Stimulated activated CD8-positive, alpha-beta memory T cell treated with anti-CD3 and anti-CD28 coated beads, Interleukin-7, amount 100 ng/mL, for 4 hours (primary cell): ENCODE data around the gene PLEKHN1.

Experiments
- DNase-seq, 2 donors: peaks; one replicate each; pipeline ENCODE4 v3.0.0-alpha.2; 2020; ENCODE audit warnings: low read depth in 2 of 2

The PLEKHN1 gene

GRCh38 chr1:929712-930632 is 36.3 kb upstream of the PLEKHN1 start:
- no peak for DNase-seq

DNA sequence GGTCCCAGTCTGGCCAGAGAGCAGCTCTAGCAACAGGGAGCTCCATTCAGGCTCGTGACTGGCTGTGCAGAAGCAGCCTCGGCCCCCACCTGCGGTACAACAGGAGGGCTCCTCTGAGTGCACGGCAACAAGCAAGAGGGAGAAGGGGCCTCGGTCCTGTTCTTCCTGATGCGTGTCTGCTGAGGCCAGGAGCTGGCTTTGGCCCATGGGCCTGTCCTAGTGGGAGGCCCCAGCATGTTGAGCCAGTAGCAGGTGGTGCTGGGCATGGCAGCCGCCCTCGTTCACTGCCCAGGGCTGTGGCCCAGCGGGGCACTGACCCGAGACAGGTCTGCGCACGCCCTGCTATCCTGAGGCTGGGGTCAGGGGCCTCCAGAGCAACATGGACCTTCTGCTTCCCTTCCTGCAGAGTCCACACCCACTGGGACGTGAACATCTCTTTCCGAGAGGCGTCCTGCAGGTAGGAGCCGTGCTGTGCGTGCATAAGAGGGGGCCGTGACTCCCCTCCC is 35.6 kb upstream of the PLEKHN1 start:
- no peak for DNase-seq

DNA sequence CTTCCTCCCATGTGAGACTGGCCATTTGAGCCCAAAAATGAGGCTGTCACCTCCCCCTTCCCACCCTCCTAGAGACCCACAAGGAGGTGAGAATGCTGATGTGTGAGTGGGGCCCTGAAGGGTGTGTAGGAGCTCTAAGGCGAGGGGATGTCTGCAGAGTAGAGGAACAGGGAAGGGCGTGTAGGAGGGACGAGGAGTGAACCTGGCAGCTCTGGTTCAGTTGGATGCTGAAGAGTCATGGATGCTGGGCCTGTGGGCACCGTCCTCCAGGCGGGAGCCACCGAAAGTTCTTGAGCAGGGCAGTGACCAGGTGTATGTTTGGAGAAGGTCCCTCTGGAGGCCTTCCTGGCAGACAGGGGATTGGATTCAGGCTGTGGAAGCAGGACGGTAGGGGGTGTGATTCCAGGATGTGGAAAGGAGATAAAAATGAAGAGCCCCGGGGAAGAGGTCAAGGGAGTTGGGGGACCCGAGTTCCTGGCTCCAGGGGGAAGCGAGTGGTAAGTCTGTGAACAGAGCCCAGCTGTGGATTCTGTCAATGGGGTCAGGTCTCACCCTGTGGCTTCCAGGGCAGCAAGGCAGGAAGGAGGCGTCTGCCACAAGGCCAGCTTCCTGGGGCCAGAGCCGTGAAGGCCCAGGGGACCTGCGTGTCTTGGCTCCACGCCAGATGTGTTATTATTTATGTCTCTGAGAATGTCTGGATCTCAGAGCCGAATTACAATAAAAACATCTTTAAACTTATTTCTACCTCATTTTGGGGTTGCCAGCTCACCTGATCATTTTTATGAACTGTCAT is 34.7 kb upstream of the PLEKHN1 start:
- DNase-seq = no peak

DNA sequence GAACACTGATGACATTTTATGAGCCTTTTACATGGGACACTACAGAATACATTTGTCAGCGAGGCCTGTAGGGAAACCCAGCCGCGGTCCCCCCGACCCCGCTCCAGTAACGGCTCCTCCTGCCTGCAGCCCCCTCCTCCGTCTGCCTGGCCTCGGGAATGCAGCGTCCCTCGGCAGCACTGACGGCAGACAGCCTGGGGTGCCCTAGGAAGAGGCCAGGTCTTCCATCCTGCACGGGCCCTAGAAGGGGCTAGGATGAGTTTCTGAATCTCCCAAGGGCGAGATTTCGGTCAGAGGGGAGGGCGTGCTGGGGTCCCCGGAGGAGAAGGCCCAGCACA is 34.1 kb upstream of the PLEKHN1 start:
- no peak for DNase-seq

GRCh38 chr1:932776-933602 is 33.3 kb upstream of the PLEKHN1 start:
- DNase-seq = no peak

DNA sequence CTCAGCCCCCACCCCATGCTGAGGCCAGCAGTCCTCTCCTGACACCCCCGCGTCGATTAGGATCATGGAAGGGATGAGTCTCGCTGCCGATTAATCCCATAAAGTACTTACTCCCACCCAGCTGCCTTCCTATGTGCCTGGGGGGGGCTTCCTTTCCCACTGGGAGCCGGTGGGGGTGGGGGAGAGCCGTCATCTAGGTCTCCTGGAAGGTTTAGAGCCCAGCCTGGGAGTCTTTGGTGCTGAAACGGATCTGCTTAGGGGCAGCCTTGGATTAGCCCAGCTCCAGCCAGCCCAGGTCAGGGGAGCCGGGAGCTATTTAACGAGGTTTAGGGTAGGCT is 32.7 kb upstream of the PLEKHN1 start:
- no peak for DNase-seq

- DNase-seq = no peak
These were observed 31.1 kb upstream of the PLEKHN1 start for GRCh38 chr1:934991-935750.

GRCh38 chr1:935751-936231 is 30.5 kb upstream of the PLEKHN1 start:
- DNase-seq = no peak

- no peak for DNase-seq
These were observed 29.7 kb upstream of the PLEKHN1 start for GRCh38 chr1:936348-937264.

- no peak for DNase-seq
These were observed 28.8 kb upstream of the PLEKHN1 start for GRCh38 chr1:937521-937920.

DNA sequence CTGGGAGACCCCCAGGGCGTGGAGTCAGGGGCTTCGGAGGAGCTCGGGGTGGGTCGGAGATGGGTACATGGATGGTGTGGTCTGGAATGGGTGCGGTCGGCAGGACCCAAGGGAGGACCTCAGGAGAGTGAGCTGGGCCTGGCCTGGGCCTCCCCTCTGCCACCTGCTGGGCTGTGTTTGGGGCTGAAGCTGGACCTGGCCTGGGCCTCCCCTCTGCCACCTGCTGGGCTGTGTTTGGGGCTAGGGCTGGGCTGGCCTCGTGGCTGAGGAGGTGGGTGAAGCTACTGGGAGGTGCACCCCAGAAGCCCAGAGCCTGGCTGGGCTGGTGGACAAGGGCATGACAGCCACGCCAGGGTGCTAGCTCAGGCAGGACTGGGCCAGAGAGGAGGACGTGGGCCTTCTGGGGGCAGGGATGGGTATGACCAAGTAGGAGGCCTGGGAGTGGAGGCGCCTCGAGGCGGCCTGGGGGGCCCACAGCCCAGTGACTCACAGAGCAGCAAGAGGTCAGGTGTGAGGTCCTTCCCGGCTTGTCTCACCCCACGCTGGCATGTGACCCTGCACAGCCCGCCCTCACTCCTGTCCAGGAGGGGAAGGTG is 28.1 kb upstream of the PLEKHN1 start:
- DNase-seq = no peak

DNA sequence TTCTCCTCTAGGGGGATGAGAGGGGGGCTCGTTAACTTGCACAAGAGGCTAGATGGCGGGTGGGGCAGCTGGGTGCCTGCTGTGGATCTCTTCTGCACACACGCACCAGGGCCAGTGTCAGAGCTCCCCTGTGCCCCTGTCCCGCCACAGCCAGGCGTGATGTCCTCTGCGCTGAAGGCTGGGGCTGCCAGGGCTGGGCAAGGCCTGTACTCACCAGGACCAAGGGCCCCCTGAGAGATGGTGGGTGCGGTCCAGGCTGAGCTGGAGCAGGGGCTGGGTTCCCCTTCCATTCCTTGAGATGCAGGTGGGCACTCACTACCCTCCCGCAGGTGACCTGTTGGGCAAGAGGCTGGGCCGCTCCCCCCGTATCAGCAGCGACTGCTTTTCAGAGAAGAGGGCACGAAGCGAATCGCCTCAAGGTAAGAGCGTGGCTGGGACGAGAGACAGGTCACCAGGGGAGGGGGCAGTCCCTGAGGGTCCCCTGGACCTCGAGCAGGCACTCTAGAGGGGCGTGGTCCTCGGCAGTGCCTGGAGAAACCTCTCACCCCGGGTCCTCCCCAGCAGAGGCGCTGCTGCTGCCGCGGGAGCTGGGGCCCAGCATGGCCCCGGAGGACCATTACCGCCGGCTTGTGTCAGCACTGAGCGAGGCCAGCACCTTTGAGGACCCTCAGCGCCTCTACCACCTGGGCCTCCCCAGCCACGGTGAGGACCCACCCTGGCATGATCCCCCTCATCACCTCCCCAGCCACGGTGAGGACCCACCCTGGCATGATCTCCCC is 27.4 kb upstream of the PLEKHN1 start:
- no peak for DNase-seq

DNA sequence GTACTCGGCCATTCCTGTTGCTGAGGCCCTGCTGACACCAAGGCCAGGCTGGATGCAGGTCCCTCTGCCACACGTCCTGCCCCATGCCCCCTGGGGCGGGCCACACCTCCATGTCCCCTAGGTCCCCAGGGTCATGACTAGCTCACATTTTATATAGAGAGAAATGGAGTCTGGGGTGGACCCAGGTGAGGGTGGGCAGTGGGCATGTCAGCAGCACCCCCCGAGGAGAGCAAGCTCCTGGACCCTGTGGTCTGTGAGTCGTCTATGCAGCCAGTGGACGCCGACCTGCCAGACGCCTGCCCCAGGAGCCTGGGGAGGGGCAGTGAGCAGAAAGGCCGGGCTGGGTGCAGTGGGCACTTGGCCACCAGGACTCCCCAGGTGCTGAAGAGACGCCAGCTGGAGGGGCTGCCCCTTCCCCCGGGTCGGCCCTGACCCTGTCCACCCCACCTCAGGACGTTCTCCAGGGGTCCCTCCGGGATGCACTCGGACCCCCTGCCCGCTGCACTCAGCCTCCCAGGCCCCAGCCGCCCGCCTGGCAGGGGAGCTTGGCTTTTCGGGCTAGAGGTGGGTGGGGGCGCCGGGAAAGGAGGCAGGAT is 26.7 kb upstream of the PLEKHN1 start:
- no peak for DNase-seq

GRCh38 chr1:940107-941014 is 25.9 kb upstream of the PLEKHN1 start:
- DNase-seq = no peak

DNA sequence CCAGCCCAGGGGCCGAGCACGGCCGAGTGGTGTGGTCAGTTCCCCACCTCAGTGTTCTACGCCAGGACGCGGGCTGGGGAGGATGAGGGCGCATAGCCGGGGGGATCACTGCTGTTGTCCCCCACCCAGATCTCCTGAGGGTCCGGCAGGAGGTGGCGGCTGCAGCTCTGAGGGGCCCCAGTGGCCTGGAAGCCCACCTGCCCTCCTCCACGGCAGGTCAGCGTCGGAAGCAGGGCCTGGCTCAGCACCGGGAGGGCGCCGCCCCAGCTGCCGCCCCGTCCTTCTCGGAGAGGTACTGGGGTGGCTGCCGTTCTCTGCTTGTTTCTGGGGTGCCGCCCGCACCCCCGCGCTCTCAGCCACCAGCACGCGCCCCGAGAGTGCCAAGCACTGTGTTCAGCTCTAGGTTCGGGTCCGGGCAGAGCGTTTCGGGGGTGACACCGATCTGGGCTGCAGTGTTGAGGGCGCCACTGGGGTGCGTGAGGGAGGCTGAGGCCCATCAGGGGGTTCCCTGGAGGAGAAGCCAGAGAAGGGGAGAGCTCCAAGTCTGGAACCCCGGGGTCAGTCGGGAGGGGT is 25.2 kb upstream of the PLEKHN1 start:
- no peak for DNase-seq

GRCh38 chr1:941588-942383 is 24.5 kb upstream of the PLEKHN1 start:
- no peak for DNase-seq
